Osteoblast (primary cell): ENCODE results near the gene IRF4. TPM values are rescaled to one million over a fixed set of nuclear protein-coding genes. Genes with fewer than 3 reads are reported as not detected.

Source experiments
- DNase-seq: peaks from one replicate; pipeline ENCODE4 v3.0.0; 2011; ENCODE audit warnings: low spot score, mixed read lengths; ENCODE audit not compliant: insufficient read length; ENCODE audit errors: missing footprints
- H2AFZ ChIP-seq: 2 replicates; pipeline ENCODE4 v1.6.0; 2011; ENCODE audit warnings: mild to moderate bottlenecking, low read length
- H3K27ac ChIP-seq: 2 replicates; pipeline ENCODE4 v1.5.1; 2011; ENCODE audit warnings: mild to moderate bottlenecking, low read depth, low read length, moderate library complexity
- H3K27me3 ChIP-seq: 2 replicates; pipeline ENCODE4 v1.6.0; 2012; ENCODE audit warnings: mild to moderate bottlenecking, control low read depth, inconsistent platforms, low read length, moderate library complexity; ENCODE audit not compliant: insufficient read depth
- H3K36me3 ChIP-seq: 2 replicates; pipeline ENCODE4 v1.5.1; 2011; ENCODE audit warnings: mild to moderate bottlenecking, low read length, control low read depth, moderate library complexity; ENCODE audit not compliant: insufficient read depth
- H3K4me1 ChIP-seq: 2 replicates; pipeline ENCODE4 v1.5.1; 2011; ENCODE audit warnings: mild to moderate bottlenecking, low read length, control low read depth, moderate library complexity; ENCODE audit not compliant: insufficient read depth
- H3K4me2 ChIP-seq: 2 replicates; pipeline ENCODE4 v1.6.0; 2011; ENCODE audit warnings: mild to moderate bottlenecking, low read length; ENCODE audit not compliant: insufficient read depth
- H3K4me3 ChIP-seq: fragments of 200-600 bp; sonication (generic); 3 replicates; pipeline ENCODE4 v1.5.1; 2012; ENCODE audit warnings: mild to moderate bottlenecking, low read length, inconsistent platforms; ENCODE audit not compliant: insufficient read depth
- H3K79me2 ChIP-seq: 2 replicates; pipeline ENCODE4 v1.6.0; 2012; ENCODE audit warnings: mild to moderate bottlenecking, low read length, control low read depth, inconsistent platforms; ENCODE audit not compliant: insufficient read depth
- H3K9me3 ChIP-seq: 2 replicates; pipeline ENCODE4 v1.5.1; 2011; ENCODE audit warnings: low read depth, low read length, control low read depth
- H4K20me1 ChIP-seq: 2 replicates; pipeline ENCODE4 v1.6.0; 2012; ENCODE audit warnings: mild to moderate bottlenecking, low read length, control low read depth; ENCODE audit not compliant: insufficient read depth
- CTCF ChIP-seq: IDR thresholded peaks from 2 replicates; pipeline ENCODE4 v1.5.1; 2011; ENCODE audit warnings: mild to moderate bottlenecking, low read depth, low read length, moderate library complexity; ENCODE audit errors: extremely low read depth
- total RNA-seq: library from RNA; depleted of rRNA; stranded (reverse); fragments of >200 nt; gene quantifications from 2 replicates; pipeline ENCODE4 v1.2.3, GENCODE V29; 2012

Gene IRF4
- total RNA-seq, 1 donor = under 0.01 TPM

GRCh38 chr6:345747-346385 lies 45.7 kb upstream of the IRF4 start:
- Histone ChIP-seq H2AFZ (no peak overlapping the region), H3K36me3 (no peaks in the 10 kb centered on the region), H3K27ac (no peak overlapping the region), H3K4me2 (no peak overlapping the region), H3K4me1 (no peaks in the 10 kb centered on the region), H3K4me3 (no peak overlapping the region), H3K9me3 (no peaks in the 10 kb centered on the region), H4K20me1 (peaks cover 4% of the 10 kb centered on the region), H3K79me2 (no peaks in the 10 kb centered on the region), H3K27me3 (no peaks in the 10 kb centered on the region)
- no peak for DNase-seq
- no peak for TF ChIP-seq CTCF

- H3K4me2 ChIP-seq = no peak overlapping the region
These were observed 45.0 kb upstream of the IRF4 start for GRCh38 chr6:346386-347030.

GRCh38 chr6:347232-347631 lies 44.3 kb upstream of the IRF4 start:
- H3K4me3 ChIP-seq = no peak overlapping the region
- H4K20me1 ChIP-seq = no peaks in the 10 kb centered on the region
- no peak overlapping the region for H3K27ac ChIP-seq
- no peaks in the 10 kb centered on the region for H3K9me3 ChIP-seq
- no peaks in the 10 kb centered on the region for H3K36me3 ChIP-seq
- no peaks in the 10 kb centered on the region for H3K79me2 ChIP-seq
- H3K4me1 ChIP-seq = no peaks in the 10 kb centered on the region
- no peak for TF ChIP-seq CTCF
- no peak overlapping the region for H3K4me2 ChIP-seq
- no peak for DNase-seq
- no peaks in the 10 kb centered on the region for H3K27me3 ChIP-seq
- H2AFZ ChIP-seq = no peak overlapping the region

More at GRCh38 chr6:346386-347030, 45.0 kb upstream of the IRF4 start:
- Histone ChIP-seq H3K79me2 (no peaks in the 10 kb centered on the region), H3K27ac (no peak overlapping the region), H4K20me1 (no peaks in the 10 kb centered on the region), H3K36me3 (no peaks in the 10 kb centered on the region), H3K27me3 (no peaks in the 10 kb centered on the region), H3K4me1 (no peaks in the 10 kb centered on the region), H3K9me3 (no peaks in the 10 kb centered on the region), H3K4me3 (no peak overlapping the region), H2AFZ (no peak overlapping the region)
- DNase-seq = no peak
- TF ChIP-seq CTCF = no peak
